H9 (cell line): Measurements from ENCODE around the gene OR13J1. TPM values are rescaled to one million over a fixed set of nuclear protein-coding genes. Genes with fewer than 3 reads are reported as not detected.
"Not testable (repeated sequence)": the region's sequence is repeated elsewhere in the genome, so short reads cannot be mapped to it uniquely, and the experiment has no call there.

Experiments used
- DNase-seq: peaks from one replicate; pipeline ENCODE4 v3.0.0-alpha.2; 2017
- H2AFZ ChIP-seq: one replicate; pipeline ENCODE4 v1.6.1; 2013; ENCODE audit warnings: mild to moderate bottlenecking, low read length, control low read depth, moderate library complexity
- H2AK5ac ChIP-seq: 2 replicates; pipeline ENCODE4 v1.6.1; 2013; ENCODE audit warnings: low read length, control low read depth, mixed read lengths; ENCODE audit not compliant: insufficient read length
- H2BK120ac ChIP-seq: one replicate; pipeline ENCODE4 v1.6.1; 2013; ENCODE audit warnings: low read depth, mild to moderate bottlenecking, low read length, control low read depth, inconsistent platforms; ENCODE audit not compliant: poor library complexity, severe bottlenecking
- H2BK12ac ChIP-seq: 2 replicates; pipeline ENCODE4 v1.6.1; 2013; ENCODE audit warnings: low read length, control low read depth, mixed read lengths, low read depth; ENCODE audit not compliant: insufficient read length
- H2BK15ac ChIP-seq: 2 replicates; pipeline ENCODE4 v1.6.1; 2013; ENCODE audit warnings: low read depth, low read length, control low read depth
- H2BK20ac ChIP-seq: one replicate; pipeline ENCODE4 v1.6.1; 2013; ENCODE audit warnings: low read depth, mild to moderate bottlenecking, low read length, control low read depth, inconsistent platforms; ENCODE audit not compliant: poor library complexity, severe bottlenecking
- H2BK5ac ChIP-seq: 2 replicates; pipeline ENCODE4 v1.6.1; 2013; ENCODE audit warnings: low read length, control low read depth, mixed read lengths; ENCODE audit not compliant: insufficient read length
- H3K14ac ChIP-seq: 2 replicates; pipeline ENCODE4 v1.6.1; 2013; ENCODE audit warnings: low read length, control low read depth; ENCODE audit not compliant: insufficient read depth
- H3K18ac ChIP-seq: 2 replicates; pipeline ENCODE4 v1.6.1; 2013; ENCODE audit warnings: low read depth, mild to moderate bottlenecking, mixed read lengths, low read length, control low read depth; ENCODE audit not compliant: insufficient read length
- H3K23ac ChIP-seq: 2 replicates; pipeline ENCODE4 v1.6.1; 2013; ENCODE audit warnings: low read length, control low read depth, mixed read lengths, low read depth; ENCODE audit not compliant: insufficient read length
- H3K23me2 ChIP-seq: 2 replicates; pipeline ENCODE4 v1.6.1; 2013; ENCODE audit warnings: low read depth, mild to moderate bottlenecking, mixed read lengths, low read length, control low read depth; ENCODE audit not compliant: insufficient read length, poor library complexity, severe bottlenecking
- H3K27ac ChIP-seq: 2 replicates; pipeline ENCODE4 v1.5.1; 2013; ENCODE audit warnings: low read length, control low read depth, mixed read lengths, low read depth; ENCODE audit not compliant: insufficient read length
- H3K27me3 ChIP-seq: 2 replicates; pipeline ENCODE4 v1.6.1; 2013; ENCODE audit warnings: low read length, control low read depth, inconsistent platforms; ENCODE audit not compliant: insufficient read depth
- H3K4ac ChIP-seq: 2 replicates; pipeline ENCODE4 v1.6.1; 2013; ENCODE audit warnings: low read depth, mild to moderate bottlenecking, control low read depth, inconsistent platforms, low read length, moderate library complexity
- H3K4me1 ChIP-seq: 2 replicates; pipeline ENCODE4 v1.6.1; 2013; ENCODE audit warnings: low read length, control low read depth, inconsistent platforms; ENCODE audit not compliant: insufficient read depth
- H3K4me2 ChIP-seq: 2 replicates; pipeline ENCODE4 v1.6.1; 2013; ENCODE audit warnings: low read length, control low read depth, mixed read lengths; ENCODE audit not compliant: insufficient read length, insufficient read depth
- H3K56ac ChIP-seq: 2 replicates; pipeline ENCODE4 v1.6.1; 2013; ENCODE audit warnings: low read depth, mild to moderate bottlenecking, mixed read lengths, low read length, control low read depth; ENCODE audit not compliant: insufficient read length
- H3K79me1 ChIP-seq: 2 replicates; pipeline ENCODE4 v1.6.1; 2013; ENCODE audit warnings: low read depth, mild to moderate bottlenecking, moderate library complexity, low read length, control low read depth, inconsistent platforms; ENCODE audit not compliant: insufficient read depth, poor library complexity, severe bottlenecking
- H3K79me2 ChIP-seq: 2 replicates; pipeline ENCODE4 v1.6.1; 2013; ENCODE audit warnings: low read length, control low read depth, inconsistent platforms; ENCODE audit not compliant: insufficient read depth
- H3K9ac ChIP-seq: 2 replicates; pipeline ENCODE4 v1.6.1; 2013; ENCODE audit warnings: low read length, control low read depth, mixed read lengths; ENCODE audit not compliant: insufficient read length; ENCODE audit errors: extremely low read depth
- H3K9me3 ChIP-seq: one replicate; pipeline ENCODE4 v1.6.1; 2013; ENCODE audit warnings: low read depth, low read length, inconsistent platforms; ENCODE audit not compliant: control insufficient read depth
- H3T11ph ChIP-seq: one replicate; pipeline ENCODE4 v1.6.1; 2013; ENCODE audit warnings: mild to moderate bottlenecking, low read length, control low read depth, inconsistent platforms
- H4K20me1 ChIP-seq: one replicate; pipeline ENCODE4 v1.6.1; 2013; ENCODE audit not compliant: control insufficient read depth, insufficient read length, insufficient read depth
- H4K5ac ChIP-seq: 2 replicates; pipeline ENCODE4 v1.6.1; 2013; ENCODE audit warnings: low read depth, mild to moderate bottlenecking, mixed read lengths, low read length, control low read depth; ENCODE audit not compliant: insufficient read length
- H4K8ac ChIP-seq: replicated peaks from 2 replicates; pipeline ENCODE4 v1.6.1; 2013; ENCODE audit warnings: low read length, control low read depth, mixed read lengths, low read depth; ENCODE audit not compliant: insufficient read length
- H4K91ac ChIP-seq: 2 replicates; pipeline ENCODE4 v1.6.1; 2013; ENCODE audit warnings: low read depth, mild to moderate bottlenecking, moderate library complexity, mixed read lengths, low read length, control low read depth; ENCODE audit not compliant: insufficient read length
- H3K27ac Mint-ChIP-seq, 3 experiments: 2 replicates in 2 of 3; 3 replicates in 1 of 3; pipeline ENCODE4 v1.8.0; 2020 to 2021; ENCODE audit warnings: mixed read lengths in 3 of 3, mild to moderate bottlenecking in 1 of 3, moderate library complexity in 1 of 3
- H3K27me3 Mint-ChIP-seq: 2 replicates; pipeline ENCODE4 v1.8.0; 2021; ENCODE audit warnings: low read depth, mild to moderate bottlenecking, moderate library complexity, mixed read lengths
- H3K36me3 Mint-ChIP-seq, 3 experiments: 2 replicates in 2 of 3; 3 replicates in 1 of 3; pipeline ENCODE4 v1.8.0; 2020 to 2021; ENCODE audit warnings: low read depth in 3 of 3, mixed read lengths in 3 of 3; ENCODE audit not compliant: insufficient read depth in 1 of 3
- H3K4me1 Mint-ChIP-seq, 2 experiments: 2 replicates each; pipeline ENCODE4 v1.8.0; 2020; ENCODE audit warnings: mixed read lengths in 2 of 2
- H3K4me3 Mint-ChIP-seq, 2 experiments: 2 replicates in 1 of 2; 3 replicates in 1 of 2; pipeline ENCODE4 v1.8.0; 2020 to 2021; ENCODE audit warnings: mild to moderate bottlenecking in 2 of 2, mixed read lengths in 2 of 2, moderate library complexity in 1 of 2
- H3K9me3 Mint-ChIP-seq, 2 experiments: 2 replicates in 1 of 2; 3 replicates in 1 of 2; pipeline ENCODE4 v1.8.0; 2020; ENCODE audit warnings: mild to moderate bottlenecking in 2 of 2, mixed read lengths in 2 of 2, moderate library complexity in 1 of 2
- WGBS: extraction: QIAGEN DNeasy Blood & Tissue Kit; methylation state at CpG from one replicate; pipeline ENCODE4 v1.1.7; 2013; ENCODE audit warnings: missing lambda C conversion rate, low lambda C conversion rate, mixed read lengths; ENCODE audit not compliant: insufficient read length; ENCODE audit errors: extremely low coverage; 5-methylcytosine and 5-hydroxymethylcytosine counted together
- total RNA-seq: library from RNA; stranded (reverse); gene quantifications from 2 replicates; pipeline ENCODE4 v1.2.1, GENCODE V29; 2021
- TF ChIP-seq, protein P1 (sequence below): fragments of 200-600 bp; sonication (generic); conservative IDR thresholded peaks from 3 replicates; pipeline ENCODE4 v1.8.0; 2021; ENCODE audit warnings: antibody characterized with exemption, mild to moderate bottlenecking

The OR13J1 gene
- total RNA-seq, 1 experiment from 2014 or later, result not detected

DNA sequence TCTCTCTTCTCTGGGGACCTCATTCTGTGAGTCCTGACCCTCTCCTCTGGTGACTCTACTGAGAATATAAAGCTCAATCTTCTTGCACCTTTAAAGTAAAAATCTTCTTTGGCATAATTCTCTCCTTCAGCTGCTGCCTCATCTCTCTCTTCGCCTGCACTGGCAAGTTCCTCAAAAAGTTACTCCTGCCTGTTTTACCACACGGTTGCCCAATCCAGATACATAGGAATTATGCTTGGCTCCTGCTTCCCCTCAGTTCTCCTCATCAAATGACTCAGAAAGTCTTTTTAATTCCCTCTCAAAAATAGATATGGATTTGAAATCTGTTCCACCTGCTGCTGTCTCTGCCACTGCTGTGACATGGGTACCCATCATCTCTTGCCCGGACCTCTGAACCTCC lies 21.4 kb upstream of the OR13J1 start:
- no peak overlapping the region for H3K18ac ChIP-seq
- H4K8ac ChIP-seq, result no peak overlapping the region
- no peaks in the 10 kb centered on the region for H3K9me3 ChIP-seq
- H4K91ac ChIP-seq, result no peak overlapping the region
- no peak overlapping the region for H2AFZ ChIP-seq
- H3K27ac ChIP-seq, result no peak overlapping the region
- no peak overlapping the region; a peak in 1 of 7 replicates for H3K27ac Mint-ChIP-seq
- no peak overlapping the region for H2BK120ac ChIP-seq
- no peak overlapping the region for H3K23ac ChIP-seq
- DNase-seq, result no peak
- no peak overlapping the region for H2BK15ac ChIP-seq
- H4K20me1 ChIP-seq, result no peaks in the 10 kb centered on the region
- no peak overlapping the region for H3K4me2 ChIP-seq
- no peak overlapping the region for H3K4me3 Mint-ChIP-seq
- no peak overlapping the region for H3K14ac ChIP-seq
- no peaks in the 10 kb centered on the region for H3K23me2 ChIP-seq
- no peak overlapping the region for H3T11ph ChIP-seq
- H3K56ac ChIP-seq, result no peak overlapping the region
- H3K79me1 ChIP-seq, result no peaks in the 10 kb centered on the region
- no peaks in the 10 kb centered on the region for H3K9me3 Mint-ChIP-seq
- no peaks in the 10 kb centered on the region for H3K36me3 Mint-ChIP-seq
- no peaks in the 10 kb centered on the region for H3K4me1 ChIP-seq
- H2BK20ac ChIP-seq, result no peak overlapping the region
- H3K4me1 Mint-ChIP-seq, result no peaks in the 10 kb centered on the region
- H3K4ac ChIP-seq, result no peak overlapping the region
- TF ChIP-seq, protein P1, sequence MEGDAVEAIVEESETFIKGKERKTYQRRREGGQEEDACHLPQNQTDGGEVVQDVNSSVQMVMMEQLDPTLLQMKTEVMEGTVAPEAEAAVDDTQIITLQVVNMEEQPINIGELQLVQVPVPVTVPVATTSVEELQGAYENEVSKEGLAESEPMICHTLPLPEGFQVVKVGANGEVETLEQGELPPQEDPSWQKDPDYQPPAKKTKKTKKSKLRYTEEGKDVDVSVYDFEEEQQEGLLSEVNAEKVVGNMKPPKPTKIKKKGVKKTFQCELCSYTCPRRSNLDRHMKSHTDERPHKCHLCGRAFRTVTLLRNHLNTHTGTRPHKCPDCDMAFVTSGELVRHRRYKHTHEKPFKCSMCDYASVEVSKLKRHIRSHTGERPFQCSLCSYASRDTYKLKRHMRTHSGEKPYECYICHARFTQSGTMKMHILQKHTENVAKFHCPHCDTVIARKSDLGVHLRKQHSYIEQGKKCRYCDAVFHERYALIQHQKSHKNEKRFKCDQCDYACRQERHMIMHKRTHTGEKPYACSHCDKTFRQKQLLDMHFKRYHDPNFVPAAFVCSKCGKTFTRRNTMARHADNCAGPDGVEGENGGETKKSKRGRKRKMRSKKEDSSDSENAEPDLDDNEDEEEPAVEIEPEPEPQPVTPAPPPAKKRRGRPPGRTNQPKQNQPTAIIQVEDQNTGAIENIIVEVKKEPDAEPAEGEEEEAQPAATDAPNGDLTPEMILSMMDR, result no peak
- no peaks in the 10 kb centered on the region for H3K79me2 ChIP-seq
- WGBS, result no CpG with 5 or more reads among the region's 3 CpGs
- H3K9ac ChIP-seq, result no peak overlapping the region
- H2BK5ac ChIP-seq, result no peak overlapping the region
- H4K5ac ChIP-seq, result no peak overlapping the region
- no peak overlapping the region for H2AK5ac ChIP-seq
- no peak overlapping the region for H2BK12ac ChIP-seq
- H3K27me3 ChIP-seq, result no peaks in the 10 kb centered on the region
- H3K27me3 Mint-ChIP-seq, result peaks cover 15% of the 10 kb centered on the region

GRCh38 chr9:35884908-35885307 lies 14.7 kb upstream of the OR13J1 start:
- H3K27ac ChIP-seq, H3K4me3 Mint-ChIP-seq, H3K4me1 ChIP-seq, H3K9ac ChIP-seq, H2AFZ ChIP-seq, H3K79me1 ChIP-seq, H3K14ac ChIP-seq, H3K56ac ChIP-seq, H2BK12ac ChIP-seq, H3K27me3 Mint-ChIP-seq, H2BK20ac ChIP-seq, H3K36me3 Mint-ChIP-seq, H3K23ac ChIP-seq, H3K9me3 Mint-ChIP-seq, H3T11ph ChIP-seq, H3K27ac Mint-ChIP-seq, H3K27me3 ChIP-seq, H2BK5ac ChIP-seq, H2BK120ac ChIP-seq, H4K20me1 ChIP-seq, H4K91ac ChIP-seq, H3K18ac ChIP-seq, H4K8ac ChIP-seq, H3K23me2 ChIP-seq, H2AK5ac ChIP-seq, H3K4ac ChIP-seq, H3K9me3 ChIP-seq, DNase-seq, H4K5ac ChIP-seq, H3K79me2 ChIP-seq, H3K4me2 ChIP-seq, H2BK15ac ChIP-seq: not testable (repeated sequence)
- no CpG with 5 or more reads among the region's 3 CpGs for WGBS
- peaks cover 0 to 17% of the 10 kb centered on the region in 2 experiments; a peak in 2 of 4 replicates for H3K4me1 Mint-ChIP-seq
